ENCODE measurements around the gene TMEM132C. TPM values are rescaled to one million over a fixed set of nuclear protein-coding genes. Genes with fewer than 3 reads are reported as not detected.

TMEM132C gene
- total and polyA plus RNA-seq, 2 donors (not counting 1 experiment from before 2014, with no cell fraction given): not detected

- Histone ChIP-seq H3K4me1 (ENCODE audit: control insufficient read depth in 2 of 2, insufficient read depth in 2 of 2, low read length in 2 of 2) (no peaks in the 10 kb centered on the region), H3K9ac (ENCODE audit: low read length) (no peak overlapping the region), H3K27me3 (replicated peaks in 1 of 4; ENCODE audit: control extremely low read depth in 1 of 4, control insufficient read depth in 3 of 4, insufficient read depth in 4 of 4, low read length in 3 of 4) (no peaks in the 10 kb centered on the region), H3K27ac (ENCODE audit: low read length in 2 of 2) (no peak overlapping the region), H3K36me3 (replicated peaks in 1 of 2; ENCODE audit: control extremely low read depth in 1 of 2, control insufficient read depth in 1 of 2, extremely low read depth in 1 of 2, insufficient read depth in 2 of 2, low read length in 1 of 2) (no peaks in the 10 kb centered on the region), H2AFZ (ENCODE audit: insufficient read depth, low read depth, low read length, poor library complexity, severe bottlenecking) (no peak overlapping the region), H4K20me1 (ENCODE audit: control insufficient read depth, insufficient read depth, low read length, poor library complexity, severe bottlenecking) (no peaks in the 10 kb centered on the region), H3K79me2 (ENCODE audit: control insufficient read depth, insufficient read depth, low read length) (no peaks in the 10 kb centered on the region), H3K9me3 (ENCODE audit: control extremely low read depth in 1 of 3, control insufficient read depth in 2 of 3, insufficient read depth in 1 of 3, low read length in 2 of 3) (peaks cover 0 to 3% (median 0%) of the 10 kb centered on the region in 3 donors), H3K4me3 (ENCODE audit: control extremely low read depth in 1 of 5, extremely low read depth in 1 of 5, insufficient read depth in 1 of 5, low read depth in 2 of 5, low read length in 4 of 5) (no peak overlapping the region), H3K4me2 (replicated peaks; ENCODE audit: low read depth, low read length, poor library complexity, severe bottlenecking) (no peak overlapping the region)
- TF ChIP-seq EZH2 (IDR thresholded peaks at IDR 0.05; ENCODE audit: borderline replicate concordance, insufficient read depth, low read depth, low read length, poor library complexity, severe bottlenecking) (no peak), CTCF (IDR thresholded peaks at IDR 0.05) (no peak)
- no peak overlapping the region for H3K27ac Mint-ChIP-seq
- CTCF ChIA-PET: no interaction called here
- WGBS (ENCODE audit: insufficient coverage): 93% methylated on average over 26 of the region's 26 CpGs
- no peak overlapping the region for H3K4me3 Mint-ChIP-seq
- intact Hi-C loops (cut with micrococcal nuclease): no loop called here
- ATAC-seq (ENCODE audit: low read depth) (no peak), DNase-seq (no peak)
- POLR2A ChIA-PET: no interaction called here
- H3K9me3 Mint-ChIP-seq (ENCODE audit: insufficient read depth): peaks cover 2% of the 10 kb centered on the region
- H3K27me3 Mint-ChIP-seq: peaks cover 7% of the 10 kb centered on the region
- no peaks in the 10 kb centered on the region for H3K4me1 Mint-ChIP-seq
Observed at GRCh38 chr12:128705140-128705539, 438.2 kb downstream of the TMEM132C start.

GRCh38 chr12:128707488-128707887, 440.5 kb downstream of the TMEM132C start:
- no peaks in the 10 kb centered on the region for H3K4me1 Mint-ChIP-seq
- Histone ChIP-seq H3K27me3 (replicated peaks in 1 of 4; ENCODE audit: control extremely low read depth in 1 of 4, control insufficient read depth in 3 of 4, insufficient read depth in 4 of 4, low read length in 3 of 4) (no peaks in the 10 kb centered on the region), H3K79me2 (ENCODE audit: control insufficient read depth, insufficient read depth, low read length) (no peaks in the 10 kb centered on the region), H2AFZ (ENCODE audit: insufficient read depth, low read depth, low read length, poor library complexity, severe bottlenecking) (no peak overlapping the region), H4K20me1 (ENCODE audit: control insufficient read depth, insufficient read depth, low read length, poor library complexity, severe bottlenecking) (no peaks in the 10 kb centered on the region), H3K4me2 (replicated peaks; ENCODE audit: low read depth, low read length, poor library complexity, severe bottlenecking) (no peak overlapping the region), H3K4me3 (ENCODE audit: control extremely low read depth in 1 of 5, extremely low read depth in 1 of 5, insufficient read depth in 1 of 5, low read depth in 2 of 5, low read length in 4 of 5) (no peak overlapping the region), H3K27ac (ENCODE audit: low read length in 2 of 2) (no peak overlapping the region), H3K9ac (ENCODE audit: low read length) (no peak overlapping the region), H3K36me3 (replicated peaks in 1 of 2; ENCODE audit: control extremely low read depth in 1 of 2, control insufficient read depth in 1 of 2, extremely low read depth in 1 of 2, insufficient read depth in 2 of 2, low read length in 1 of 2) (no peaks in the 10 kb centered on the region), H3K4me1 (ENCODE audit: control insufficient read depth in 2 of 2, insufficient read depth in 2 of 2, low read length in 2 of 2) (no peaks in the 10 kb centered on the region), H3K9me3 (ENCODE audit: control extremely low read depth in 1 of 3, control insufficient read depth in 2 of 3, insufficient read depth in 1 of 3, low read length in 2 of 3) (peaks cover 0 to 3% (median 0%) of the 10 kb centered on the region in 3 donors)
- no peak for TF ChIP-seq CTCF (IDR thresholded peaks at IDR 0.05)
- no peak for TF ChIP-seq EZH2 (IDR thresholded peaks at IDR 0.05; ENCODE audit: borderline replicate concordance, insufficient read depth, low read depth, low read length, poor library complexity, severe bottlenecking)
- peaks cover 7% of the 10 kb centered on the region for H3K27me3 Mint-ChIP-seq
- H3K27ac Mint-ChIP-seq: no peak overlapping the region
- ATAC-seq (ENCODE audit: low read depth) (no peak), DNase-seq (no peak)
- peaks cover 2% of the 10 kb centered on the region for H3K9me3 Mint-ChIP-seq (ENCODE audit: insufficient read depth)
- 96% methylated on average over 5 of the region's 8 CpGs for WGBS (ENCODE audit: insufficient coverage)
- H3K4me3 Mint-ChIP-seq: no peak overlapping the region
- intact Hi-C loops (cut with micrococcal nuclease): no loop called here
- ChIA-PET POLR2A (no interaction called here), CTCF (no interaction called here)

All from B cell (primary cell).